Activated T-cell treated with anti-CD3 and anti-CD28 coated beads, Interleukin-2, amount 50 U/mL, for 24 hours (primary cell): ENCODE measurements around the gene TMX2.
"Not testable (repeated sequence)": the region's sequence is repeated elsewhere in the genome, so short reads cannot be mapped to it uniquely, and the experiment has no call there.

Experiments used
- DNase-seq: peaks from one replicate; pipeline ENCODE4 v3.0.0-alpha.2; 2020
- H3K27ac Mint-ChIP-seq: 2 replicates; pipeline ENCODE4 v1.8.0; 2020; ENCODE audit warnings: mild to moderate bottlenecking, mixed read lengths
- H3K27me3 Mint-ChIP-seq: 2 replicates; pipeline ENCODE4 v1.8.0; 2020; ENCODE audit warnings: mixed read lengths
- H3K36me3 Mint-ChIP-seq: 2 replicates; pipeline ENCODE4 v1.8.0; 2020; ENCODE audit warnings: low read depth, mixed read lengths
- H3K4me1 Mint-ChIP-seq: 2 replicates; pipeline ENCODE4 v1.8.0; 2020; ENCODE audit warnings: low read depth, mixed read lengths
- H3K4me3 Mint-ChIP-seq: 2 replicates; pipeline ENCODE4 v1.8.0; 2020; ENCODE audit warnings: mild to moderate bottlenecking, moderate library complexity, mixed read lengths
- H3K9me3 Mint-ChIP-seq: 2 replicates; pipeline ENCODE4 v1.8.0; 2020; ENCODE audit warnings: mixed read lengths

The TMX2 gene, protein sequence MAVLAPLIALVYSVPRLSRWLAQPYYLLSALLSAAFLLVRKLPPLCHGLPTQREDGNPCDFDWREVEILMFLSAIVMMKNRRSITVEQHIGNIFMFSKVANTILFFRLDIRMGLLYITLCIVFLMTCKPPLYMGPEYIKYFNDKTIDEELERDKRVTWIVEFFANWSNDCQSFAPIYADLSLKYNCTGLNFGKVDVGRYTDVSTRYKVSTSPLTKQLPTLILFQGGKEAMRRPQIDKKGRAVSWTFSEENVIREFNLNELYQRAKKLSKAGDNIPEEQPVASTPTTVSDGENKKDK

GRCh38 chr11:57712256-57713150 is at the start of gene TMX2:
Gene TMX2, plus strand, starts transcription at chr11:57712593. Its CDS starts 26 bp downstream, at chr11:57712619.
- no peaks in the 10 kb centered on the region for H3K27me3 Mint-ChIP-seq
- H3K9me3 Mint-ChIP-seq: no peaks in the 10 kb centered on the region
- peak within 1 kb of the TSS; percentile 96 for H3K27ac Mint-ChIP-seq
- peak within 1 kb of the TSS; percentile 94 for H3K4me3 Mint-ChIP-seq
- DNase-seq: peak; percentile 88
- H3K4me1 Mint-ChIP-seq: peaks cover 58% of the 10 kb centered on the region
- H3K36me3 Mint-ChIP-seq: peaks cover 57% of the 10 kb centered on the region

DNA sequence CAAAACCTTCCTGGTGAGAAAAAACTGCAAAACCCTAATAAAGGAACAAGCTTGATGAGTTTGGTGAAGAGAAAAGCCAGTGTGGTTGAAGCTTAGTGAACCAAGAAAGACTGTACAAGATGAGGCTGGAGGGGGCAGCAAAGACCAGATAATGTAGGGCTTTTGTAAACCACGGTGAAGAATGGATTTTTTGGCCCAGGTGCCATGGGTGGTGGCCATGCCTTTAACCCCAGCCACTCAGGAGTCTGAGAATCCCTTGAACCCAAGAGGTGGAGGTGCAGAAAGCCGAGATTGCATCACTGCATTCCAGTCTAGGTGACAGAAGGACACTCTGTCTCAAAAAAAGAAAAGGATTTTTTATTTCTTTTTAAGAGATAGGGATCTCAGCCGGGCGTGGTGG is 49.5 kb upstream of the TMX2 start:
- Mint-ChIP-seq H3K27ac (peak overlapping the region; percentile 22), H3K36me3 (peaks cover 44% of the 10 kb centered on the region), H3K27me3 (no peaks in the 10 kb centered on the region), H3K4me3 (no peak overlapping the region), H3K9me3 (no peaks in the 10 kb centered on the region), H3K4me1 (peaks cover 43% of the 10 kb centered on the region)
- no peak for DNase-seq

GRCh38 chr11:57663975-57664374 is 48.4 kb upstream of the TMX2 start:
- H3K27ac Mint-ChIP-seq: no peak overlapping the region
- DNase-seq: no peak
- peaks cover 39% of the 10 kb centered on the region for H3K4me1 Mint-ChIP-seq
- H3K36me3 Mint-ChIP-seq: peaks cover 46% of the 10 kb centered on the region
- no peak overlapping the region for H3K4me3 Mint-ChIP-seq
- no peaks in the 10 kb centered on the region for H3K27me3 Mint-ChIP-seq
- H3K9me3 Mint-ChIP-seq: no peaks in the 10 kb centered on the region

DNA sequence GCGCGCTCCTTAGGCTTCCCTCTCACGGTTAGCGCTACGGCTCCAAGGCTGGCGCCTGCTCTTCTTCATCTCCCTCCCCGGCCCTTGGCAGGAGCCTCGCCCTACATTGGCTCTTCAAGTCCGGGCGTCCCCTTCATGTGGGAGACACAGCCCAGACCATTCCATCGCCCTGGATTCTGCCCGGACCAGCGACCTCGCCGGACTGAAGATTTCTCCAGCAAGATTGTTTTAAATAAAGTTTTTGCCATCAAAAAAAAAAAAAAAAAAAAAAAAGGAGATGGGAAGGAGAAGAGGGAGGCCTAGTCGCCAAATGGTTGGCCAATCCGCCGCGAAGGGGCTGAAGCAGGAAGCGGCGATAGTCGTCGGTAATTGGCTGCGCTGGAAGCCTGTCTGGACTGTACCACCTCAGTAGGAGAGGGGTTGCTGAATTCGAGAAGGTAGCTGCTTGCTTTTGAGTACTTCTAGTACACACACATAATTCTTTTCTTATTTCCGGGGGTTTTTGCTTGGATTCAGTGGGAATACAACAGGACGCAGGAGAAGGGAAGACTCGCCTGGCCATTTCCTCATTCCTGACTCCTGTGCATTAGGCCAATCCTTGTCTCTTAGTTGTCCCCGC is 45.2 kb upstream of the TMX2 start:
- Mint-ChIP-seq H3K36me3 (peaks cover 38% of the 10 kb centered on the region), H3K4me1 (peaks cover 48% of the 10 kb centered on the region), H3K27me3 (no peaks in the 10 kb centered on the region), H3K4me3 (peak overlapping the region; percentile 91), H3K27ac (peak overlapping the region; percentile 100), H3K9me3 (no peaks in the 10 kb centered on the region)
- peak; percentile 85 for DNase-seq

DNA sequence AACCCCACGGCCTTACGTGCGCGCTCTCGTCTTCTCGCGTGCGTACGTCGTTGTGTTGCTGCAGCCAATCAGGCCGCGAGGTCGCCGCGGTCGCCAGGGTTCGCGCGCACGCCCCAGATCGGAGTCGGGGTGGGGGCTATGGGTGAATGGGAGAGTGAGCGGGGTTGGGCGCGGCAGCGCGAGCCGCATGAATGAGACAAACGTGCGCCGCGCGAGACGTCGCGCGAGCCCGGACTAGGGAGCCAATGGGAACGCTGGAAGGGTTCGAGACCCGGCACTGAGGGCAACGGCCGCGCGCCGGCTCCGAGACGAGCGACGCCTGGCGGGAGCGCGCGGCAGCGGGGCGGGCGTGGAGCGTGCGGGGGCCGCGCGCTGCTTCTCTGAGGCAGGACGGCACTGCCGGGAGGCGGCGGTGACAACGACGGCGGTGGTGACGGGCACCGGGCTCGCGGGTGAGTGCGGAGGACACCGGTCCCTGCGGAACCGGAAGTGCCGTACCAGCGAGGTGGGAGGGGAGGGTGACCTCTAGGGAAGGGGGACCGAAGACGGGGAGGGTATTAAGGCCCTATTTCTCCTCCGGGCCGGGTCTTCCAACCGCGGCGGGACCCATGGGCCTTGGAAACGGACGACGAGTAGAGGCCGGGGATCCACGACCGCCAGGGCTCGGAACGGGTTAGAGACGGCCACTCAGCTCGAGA is 44.5 kb upstream of the TMX2 start, which contains the start of gene ZDHHC5:
TSS of gene ZDHHC5 (plus strand) at position 379 of the 698 bp plus-strand sequence. CDS start 4,977 bp downstream, outside the sequence.
- Mint-ChIP-seq H3K27me3 (no peaks in the 10 kb centered on the region), H3K9me3 (no peaks in the 10 kb centered on the region), H3K27ac (peak within 1 kb of the TSS; percentile 100), H3K36me3 (peaks cover 38% of the 10 kb centered on the region), H3K4me1 (peaks cover 48% of the 10 kb centered on the region), H3K4me3 (peak within 1 kb of the TSS; percentile 91)
- DNase-seq: peak; percentile 99

DNA sequence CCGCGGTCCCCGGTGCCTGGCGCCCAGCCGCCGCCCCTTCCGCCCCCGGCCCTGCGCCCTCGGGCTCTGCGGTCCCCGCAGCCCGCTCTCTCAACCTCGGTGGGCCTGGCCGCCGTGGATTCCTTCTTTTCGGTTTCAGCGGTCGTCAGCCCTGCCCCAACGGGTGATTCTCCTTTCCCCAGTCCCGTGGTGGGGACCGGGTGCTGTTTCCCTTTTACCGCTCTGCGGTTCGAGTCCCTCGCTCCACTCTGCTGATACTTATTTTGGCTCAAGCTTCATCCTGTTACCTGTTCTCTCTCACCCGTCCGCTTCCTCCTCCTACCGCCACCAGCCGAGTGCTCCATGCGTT is 44.0 kb upstream of the TMX2 start:
- Mint-ChIP-seq H3K27me3 (no peaks in the 10 kb centered on the region), H3K36me3 (peaks cover 42% of the 10 kb centered on the region), H3K4me3 (peak overlapping the region; percentile 91), H3K27ac (peak overlapping the region; percentile 100), H3K4me1 (peaks cover 53% of the 10 kb centered on the region), H3K9me3 (no peaks in the 10 kb centered on the region)
- no peak for DNase-seq

DNA sequence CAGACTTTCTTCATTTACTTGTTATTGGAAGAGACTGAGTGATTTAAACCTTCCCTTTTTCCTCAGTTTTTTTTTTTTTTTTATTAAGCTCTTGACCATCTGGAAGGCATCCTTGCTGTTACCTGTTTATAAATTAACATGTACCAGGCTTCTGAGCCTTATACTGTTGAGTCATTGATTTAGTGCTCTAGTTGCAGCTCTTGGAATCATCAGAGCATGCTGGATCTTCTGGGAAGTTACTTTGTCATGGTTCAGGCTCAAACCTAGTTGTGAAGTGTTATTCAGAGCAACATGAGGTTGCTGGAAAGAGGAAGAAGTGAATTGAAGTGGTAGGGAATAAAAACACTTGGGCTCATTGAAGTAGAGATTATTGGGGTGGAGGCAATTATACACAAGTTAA is 38.1 kb upstream of the TMX2 start:
- H3K4me3 Mint-ChIP-seq: no peak overlapping the region
- DNase-seq: no peak
- no peaks in the 10 kb centered on the region for H3K9me3 Mint-ChIP-seq
- peak overlapping the region; percentile 62 for H3K27ac Mint-ChIP-seq
- H3K27me3 Mint-ChIP-seq: no peaks in the 10 kb centered on the region
- H3K4me1 Mint-ChIP-seq: peaks cover 85% of the 10 kb centered on the region
- H3K36me3 Mint-ChIP-seq: peaks cover 78% of the 10 kb centered on the region

DNA sequence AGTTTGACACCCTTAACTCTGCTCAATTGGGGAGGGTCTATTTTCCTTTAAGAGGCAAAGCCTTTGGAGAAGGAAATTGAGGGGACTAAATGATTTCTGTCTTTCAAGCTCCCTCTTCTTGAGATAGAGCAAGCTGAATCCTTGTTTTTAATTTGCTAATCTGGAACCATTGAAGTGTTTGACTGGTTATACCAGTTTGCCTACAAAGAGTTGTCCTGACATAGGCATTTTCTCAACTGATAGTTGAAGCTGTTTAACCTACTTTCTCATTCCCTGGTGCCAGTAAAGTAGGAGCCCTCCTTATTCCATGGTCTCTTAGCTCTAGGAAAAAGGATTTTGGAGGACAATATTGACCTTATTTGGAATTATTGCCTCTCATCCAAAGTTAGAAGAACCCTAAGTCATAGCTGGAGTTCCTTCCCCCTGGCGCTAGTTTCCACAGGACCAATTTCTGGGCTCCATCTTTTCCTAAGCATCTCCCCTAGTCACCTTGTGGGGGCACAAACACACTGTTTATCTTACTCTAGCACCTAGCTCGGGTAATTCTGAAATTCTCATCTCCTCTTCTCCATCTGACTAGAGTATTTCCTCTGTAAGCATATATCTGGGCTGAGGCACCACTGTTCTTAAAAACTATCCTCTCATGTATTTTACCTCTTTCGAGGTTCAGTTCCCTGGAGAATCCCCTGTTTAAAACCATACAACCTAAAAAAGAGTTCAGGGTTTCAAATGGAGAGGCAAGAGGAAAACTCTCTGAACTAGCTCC is 37.0 kb upstream of the TMX2 start:
- H3K4me1 Mint-ChIP-seq: peaks cover 85% of the 10 kb centered on the region
- H3K27me3 Mint-ChIP-seq: no peaks in the 10 kb centered on the region
- DNase-seq: no peak
- H3K9me3 Mint-ChIP-seq: no peaks in the 10 kb centered on the region
- peaks cover 87% of the 10 kb centered on the region for H3K36me3 Mint-ChIP-seq
- H3K4me3 Mint-ChIP-seq: no peak overlapping the region
- H3K27ac Mint-ChIP-seq: peak overlapping the region; percentile 62

DNA sequence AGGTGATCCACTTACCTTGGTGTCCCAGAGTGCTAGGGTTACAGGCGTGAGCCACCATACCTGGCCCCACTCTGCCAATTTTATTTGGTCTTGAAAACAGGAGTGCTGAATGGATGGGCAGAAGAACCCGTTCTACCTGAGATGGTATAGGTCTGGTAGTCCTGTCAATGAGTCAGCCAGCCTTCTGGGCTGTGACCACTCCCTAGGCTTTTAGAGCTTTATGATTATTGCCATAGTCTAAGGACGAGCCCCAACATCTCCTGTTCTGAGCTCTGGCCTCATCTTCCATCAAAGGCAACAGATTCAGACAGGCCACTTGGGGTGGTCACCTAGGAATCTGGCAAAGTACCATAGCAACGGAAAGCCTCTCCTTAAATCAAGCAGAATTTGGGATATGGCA is 33.0 kb upstream of the TMX2 start:
- Mint-ChIP-seq H3K4me3 (no peak overlapping the region), H3K4me1 (peaks cover 69% of the 10 kb centered on the region)

DNA sequence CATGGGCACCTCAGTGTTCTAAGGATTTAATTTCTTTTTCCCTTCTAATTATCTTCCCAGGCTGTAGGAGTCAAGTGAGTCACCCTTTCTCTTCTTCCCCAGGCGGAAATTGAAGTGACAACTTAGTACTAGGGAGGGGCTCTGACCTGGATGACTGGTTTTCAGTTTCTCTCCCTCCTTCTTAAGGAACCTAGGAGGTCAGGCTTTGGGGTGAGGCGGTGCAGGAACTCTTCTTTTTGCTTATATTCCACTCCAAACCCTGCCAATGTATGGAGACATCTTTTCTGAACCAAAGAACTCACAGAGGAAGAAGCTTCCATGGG is 31.9 kb upstream of the TMX2 start:
- Mint-ChIP-seq H3K4me3 (peak overlapping the region; percentile 40), H3K36me3 (peaks cover 88% of the 10 kb centered on the region), H3K9me3 (no peaks in the 10 kb centered on the region), H3K27me3 (no peaks in the 10 kb centered on the region), H3K4me1 (peaks cover 58% of the 10 kb centered on the region), H3K27ac (peak overlapping the region; percentile 93)
- DNase-seq: no peak

More for the DNA sequence above, 33.0 kb upstream of the TMX2 start:
- DNase-seq: no peak
- H3K9me3 Mint-ChIP-seq: no peaks in the 10 kb centered on the region
- H3K36me3 Mint-ChIP-seq: peaks cover 88% of the 10 kb centered on the region
- no peaks in the 10 kb centered on the region for H3K27me3 Mint-ChIP-seq
- H3K27ac Mint-ChIP-seq: peak overlapping the region; percentile 93

DNA sequence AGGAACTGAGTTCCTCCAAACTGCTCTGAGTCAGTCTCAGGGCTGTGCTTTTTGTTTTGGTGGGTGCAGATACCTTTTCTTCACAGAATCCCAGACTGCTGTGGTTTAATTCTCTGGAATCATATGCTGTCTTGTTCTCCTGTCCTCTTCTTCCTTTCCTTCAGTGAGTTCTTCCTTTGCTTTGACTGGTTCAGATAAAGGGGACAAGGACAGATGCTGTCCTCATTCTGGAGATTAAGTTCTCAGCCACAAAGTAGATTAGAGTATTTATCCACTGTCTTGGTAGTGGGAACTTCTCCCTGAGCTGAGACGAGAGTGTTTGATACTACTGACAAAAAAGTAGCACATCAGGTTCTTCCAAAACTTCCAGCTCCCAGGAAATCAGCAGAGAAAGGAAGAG is 31.2 kb upstream of the TMX2 start:
- no peaks in the 10 kb centered on the region for H3K27me3 Mint-ChIP-seq
- no peaks in the 10 kb centered on the region for H3K9me3 Mint-ChIP-seq
- H3K4me1 Mint-ChIP-seq: peaks cover 51% of the 10 kb centered on the region
- H3K27ac Mint-ChIP-seq: peak overlapping the region; percentile 93
- DNase-seq: no peak
- no peak overlapping the region for H3K4me3 Mint-ChIP-seq
- peaks cover 86% of the 10 kb centered on the region for H3K36me3 Mint-ChIP-seq

DNA sequence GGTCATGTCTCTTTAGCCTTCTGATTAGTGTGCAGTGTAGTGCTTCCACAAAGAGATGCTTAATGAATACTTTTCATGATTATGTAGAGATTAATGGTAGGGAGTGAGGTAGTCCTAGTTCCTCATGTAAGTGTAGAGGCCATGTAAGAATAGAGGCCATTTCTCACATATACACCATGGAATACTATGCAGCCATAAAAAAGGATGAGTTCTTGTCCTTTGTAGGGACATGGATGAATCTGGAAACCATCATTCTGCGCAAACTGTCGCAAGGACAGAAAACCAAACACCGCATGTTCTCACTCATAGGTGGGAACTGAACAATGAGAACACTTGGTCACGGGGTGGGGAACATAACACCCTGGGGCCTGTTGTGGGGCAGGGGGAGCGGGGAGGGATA is 21.9 kb upstream of the TMX2 start:
- not testable (repeated sequence) for H3K4me1 Mint-ChIP-seq, H3K9me3 Mint-ChIP-seq, DNase-seq, H3K27me3 Mint-ChIP-seq, H3K4me3 Mint-ChIP-seq
- Mint-ChIP-seq H3K27ac (peak overlapping the region; percentile 37), H3K36me3 (peaks cover 87% of the 10 kb centered on the region)

- Mint-ChIP-seq H3K9me3 (no peaks in the 10 kb centered on the region), H3K27me3 (no peaks in the 10 kb centered on the region), H3K4me1 (no peaks in the 10 kb centered on the region), H3K4me3 (no peak overlapping the region), H3K36me3 (peaks cover 95% of the 10 kb centered on the region), H3K27ac (peak overlapping the region; percentile 74)
- DNase-seq: no peak
Observed at GRCh38 chr11:57698843-57699365, 13.5 kb upstream of the TMX2 start.
